Tibial nerve (tissue), 4 donors: Measurements from ENCODE around the gene AQP12B. TPM values are rescaled to one million over a fixed set of nuclear protein-coding genes. Genes with fewer than 3 reads are reported as not detected.

Experiments used
- DNase-seq, 2 donors: peaks; one replicate each; pipeline ENCODE4 v3.0.0-alpha.2; 2019; ENCODE audit warnings: low spot score in 2 of 2
- H3K27ac ChIP-seq, 4 donors: fragments of 200-600 bp; sonication (generic) in 3 of 4; one replicate each; pipeline ENCODE4 v1.5.1; 2017 to 2019; ENCODE audit warnings: mild to moderate bottlenecking in 1 of 4
- H3K27me3 ChIP-seq, 2 donors: fragments of 200-600 bp; sonication (generic) in 1 of 2; one replicate each; pipeline versions ENCODE4 v1.5.1 to v1.6.0; 2017 to 2019
- H3K36me3 ChIP-seq, 3 donors: fragments of 200-600 bp; sonication (generic); one replicate each; pipeline ENCODE4 v1.5.1; 2018 to 2019
- H3K4me1 ChIP-seq, 4 donors: fragments of 200-600 bp; sonication (generic) in 3 of 4; one replicate each; pipeline ENCODE4 v1.5.1; 2017 to 2019
- H3K4me3 ChIP-seq, 4 donors: fragments of 200-600 bp; sonication (generic) in 3 of 4; one replicate each; pipeline ENCODE4 v1.5.1; 2017 to 2019; ENCODE audit warnings: mild to moderate bottlenecking in 1 of 4, moderate library complexity in 1 of 4
- H3K9me3 ChIP-seq, 4 donors: fragments of 200-600 bp; sonication (generic) in 3 of 4; one replicate each; pipeline ENCODE4 v1.5.1; 2017 to 2019
- EP300 ChIP-seq, 2 donors: sonication (generic); formaldehyde crosslinking; IDR thresholded peaks; one replicate each; pipeline ENCODE4 v1.6.1; 2017; ENCODE audit warnings: antibody characterized with exemption in 2 of 2, mild to moderate bottlenecking in 1 of 2
- POLR2A ChIP-seq, 2 donors: fragments of 450-650 bp; IDR thresholded peaks; one replicate each; pipeline ENCODE4 v1.6.1; 2017; ENCODE audit warnings: antibody characterized with exemption in 2 of 2, mild to moderate bottlenecking in 2 of 2, moderate library complexity in 2 of 2
- WGBS, 2 donors: methylation state at CpG; one replicate each; pipeline ENCODE4 v1.1.5; 2018; 5-methylcytosine and 5-hydroxymethylcytosine counted together
- total RNA-seq, 4 donors: library from RNA; depleted of rRNA; stranded (reverse); fragments of >200 nt; gene quantifications; one replicate each; pipeline ENCODE4 v1.1.0, GENCODE V29; 2016
- TF ChIP-seq, protein P1 (sequence below), 5 experiments: fragments of 200-600 bp in 3 of 5; fragments of 450-650 bp in 2 of 5; sonication (generic) in 3 of 5; IDR thresholded peaks; one replicate each; pipeline ENCODE4 v1.5.1; 2016 to 2019; ENCODE audit warnings: antibody characterized with exemption in 5 of 5, mild to moderate bottlenecking in 3 of 5, moderate library complexity in 2 of 5

The AQP12B gene
- total RNA-seq, 4 donors from 2014 or later = 0.22 TPM; not detected in 3

DNA sequence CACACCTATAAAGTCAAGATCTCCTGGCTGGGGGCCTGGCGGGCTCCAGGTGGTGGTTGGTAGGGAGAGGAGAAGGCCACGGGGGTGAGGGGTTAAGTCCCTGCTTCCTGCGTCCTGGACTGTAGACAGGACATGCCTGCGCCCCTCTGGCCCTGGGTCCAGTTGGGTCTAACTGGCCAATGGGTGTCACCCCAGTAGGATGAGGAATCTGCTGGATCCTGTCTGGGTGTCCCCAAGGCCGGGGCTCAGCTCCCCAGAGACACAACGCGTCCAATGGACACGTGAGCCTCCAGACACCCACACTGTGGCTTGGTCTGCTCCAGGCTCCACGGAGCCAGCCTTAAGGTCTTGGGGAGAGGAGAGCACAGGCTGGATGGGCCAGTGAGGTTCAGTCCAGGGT lies 28.6 kb upstream of the AQP12B start:
- no peak for DNase-seq
- WGBS, 2 donors = 79 to 82% methylated on average over 6 to 8 of the region's 9 CpGs

DNA sequence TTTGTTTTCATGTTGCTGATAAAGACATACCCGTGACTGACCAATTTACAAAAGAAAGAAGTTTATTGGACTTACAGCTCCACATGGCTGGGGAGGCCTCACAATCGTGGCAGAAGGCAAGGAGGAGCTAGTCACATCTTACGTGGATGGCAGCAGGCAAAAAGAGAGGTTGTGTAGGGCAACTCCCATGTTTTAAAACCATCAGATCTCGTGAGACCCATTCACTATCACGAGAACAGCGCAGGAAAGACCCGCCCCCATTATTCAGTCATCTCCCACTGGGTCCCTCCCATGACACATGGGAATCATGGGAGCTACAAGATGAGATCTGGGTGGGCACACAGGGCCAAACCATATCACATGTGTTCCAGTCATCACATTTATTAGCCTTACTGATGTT lies 25.8 kb upstream of the AQP12B start:
- Histone ChIP-seq H3K9me3 (no peaks in the 10 kb centered on the region), H3K4me3 (no peak overlapping the region), H3K36me3 (no peaks in the 10 kb centered on the region), H3K27me3 (peaks cover 0 to 43% of the 10 kb centered on the region in 2 donors), H3K27ac (no peak overlapping the region), H3K4me1 (no peaks in the 10 kb centered on the region)
- TF ChIP-seq EP300 (IDR thresholded peaks at IDR 0.05) = no peak
- TF ChIP-seq POLR2A (IDR thresholded peaks at IDR 0.05) = no peak
- TF ChIP-seq, protein P1, sequence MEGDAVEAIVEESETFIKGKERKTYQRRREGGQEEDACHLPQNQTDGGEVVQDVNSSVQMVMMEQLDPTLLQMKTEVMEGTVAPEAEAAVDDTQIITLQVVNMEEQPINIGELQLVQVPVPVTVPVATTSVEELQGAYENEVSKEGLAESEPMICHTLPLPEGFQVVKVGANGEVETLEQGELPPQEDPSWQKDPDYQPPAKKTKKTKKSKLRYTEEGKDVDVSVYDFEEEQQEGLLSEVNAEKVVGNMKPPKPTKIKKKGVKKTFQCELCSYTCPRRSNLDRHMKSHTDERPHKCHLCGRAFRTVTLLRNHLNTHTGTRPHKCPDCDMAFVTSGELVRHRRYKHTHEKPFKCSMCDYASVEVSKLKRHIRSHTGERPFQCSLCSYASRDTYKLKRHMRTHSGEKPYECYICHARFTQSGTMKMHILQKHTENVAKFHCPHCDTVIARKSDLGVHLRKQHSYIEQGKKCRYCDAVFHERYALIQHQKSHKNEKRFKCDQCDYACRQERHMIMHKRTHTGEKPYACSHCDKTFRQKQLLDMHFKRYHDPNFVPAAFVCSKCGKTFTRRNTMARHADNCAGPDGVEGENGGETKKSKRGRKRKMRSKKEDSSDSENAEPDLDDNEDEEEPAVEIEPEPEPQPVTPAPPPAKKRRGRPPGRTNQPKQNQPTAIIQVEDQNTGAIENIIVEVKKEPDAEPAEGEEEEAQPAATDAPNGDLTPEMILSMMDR (IDR thresholded peaks at IDR 0.05) = no peak
- DNase-seq = no peak
- 68 to 70% methylated on average over 7 of the region's 7 CpGs for WGBS, 2 donors

More for the DNA sequence above, 28.6 kb upstream of the AQP12B start:
- Histone ChIP-seq H3K36me3 (no peaks in the 10 kb centered on the region), H3K27me3 (peaks cover 0 to 24% of the 10 kb centered on the region in 2 donors), H3K9me3 (no peaks in the 10 kb centered on the region), H3K4me3 (no peak overlapping the region), H3K27ac (no peak overlapping the region), H3K4me1 (no peaks in the 10 kb centered on the region)
- TF ChIP-seq EP300 (IDR thresholded peaks at IDR 0.05) (no peak), POLR2A (IDR thresholded peaks at IDR 0.05) (no peak)
- TF ChIP-seq, protein P1 (IDR thresholded peaks at IDR 0.05) = no peak

DNA sequence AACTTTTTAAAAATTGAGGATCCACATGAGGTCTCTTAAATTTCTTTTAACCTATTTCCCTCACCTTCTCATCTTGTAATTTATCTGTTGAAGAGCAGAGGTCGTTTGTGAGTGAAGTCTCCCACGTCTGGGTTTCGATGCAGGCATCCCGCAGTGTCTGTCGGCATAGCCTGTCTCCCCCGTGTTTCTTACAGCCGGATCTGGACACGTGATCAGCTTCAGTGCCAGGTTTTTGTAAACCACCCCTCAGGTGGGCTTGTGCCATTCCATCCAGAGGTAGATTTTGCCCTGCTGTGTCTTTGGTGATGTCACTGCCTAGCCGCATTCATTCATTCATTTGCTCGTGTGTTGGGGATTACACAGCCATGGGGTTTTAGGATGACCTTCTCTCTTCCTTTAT lies 25.1 kb upstream of the AQP12B start:
- Histone ChIP-seq H3K4me3 (no peak overlapping the region), H3K27ac (no peak overlapping the region), H3K36me3 (no peaks in the 10 kb centered on the region), H3K27me3 (peaks cover 0 to 49% of the 10 kb centered on the region in 2 donors), H3K9me3 (no peaks in the 10 kb centered on the region), H3K4me1 (no peaks in the 10 kb centered on the region)
- TF ChIP-seq, protein P1 (IDR thresholded peaks at IDR 0.05) = no peak
- TF ChIP-seq POLR2A (IDR thresholded peaks at IDR 0.05) (no peak), EP300 (IDR thresholded peaks at IDR 0.05) (no peak)
- DNase-seq = no peak
- 69 to 71% methylated on average over 10 of the region's 10 CpGs for WGBS, 2 donors

DNA sequence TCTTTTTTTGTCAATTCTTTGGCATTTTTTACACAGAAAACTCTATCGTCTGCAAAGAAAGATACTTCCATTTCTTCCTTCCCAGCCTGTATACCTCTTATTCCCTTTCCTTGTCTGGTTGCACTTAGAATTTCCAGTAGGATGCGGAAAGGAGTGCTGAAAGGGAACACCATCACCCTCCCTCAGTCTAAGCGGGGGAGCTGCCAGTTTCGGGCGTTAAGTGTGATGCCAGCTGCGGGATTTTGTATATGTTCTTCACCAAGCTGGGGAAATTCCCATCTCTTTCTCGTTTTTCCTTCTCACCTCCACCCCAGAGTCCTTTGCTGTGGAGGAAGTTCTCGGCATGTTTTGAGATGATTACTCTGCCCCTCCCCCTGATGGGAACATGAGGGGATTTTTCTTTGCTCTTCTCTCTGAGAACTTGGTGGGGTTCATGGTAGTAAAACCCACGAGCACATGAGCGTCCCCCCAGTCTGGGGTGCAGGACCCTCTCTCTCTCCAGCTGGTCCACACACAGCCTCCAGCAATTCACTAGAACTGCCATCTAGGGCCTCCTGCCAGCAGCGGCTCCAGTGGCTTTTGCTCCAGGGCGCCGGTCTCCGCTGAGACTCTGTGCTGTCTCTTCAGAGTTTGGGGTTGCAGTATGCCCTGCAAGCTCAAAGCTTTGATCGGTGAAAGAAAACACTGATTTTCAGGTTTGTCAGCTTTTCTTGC lies 24.5 kb upstream of the AQP12B start:
- Histone ChIP-seq H3K4me3 (no peak overlapping the region), H3K27me3 (peaks cover 0 to 49% of the 10 kb centered on the region in 2 donors), H3K36me3 (no peaks in the 10 kb centered on the region), H3K27ac (no peak overlapping the region), H3K9me3 (no peaks in the 10 kb centered on the region), H3K4me1 (no peaks in the 10 kb centered on the region)
- TF ChIP-seq EP300 (IDR thresholded peaks at IDR 0.05) = no peak
- 61 to 66% methylated on average over 15 of the region's 15 CpGs for WGBS, 2 donors
- no peak for DNase-seq

DNA sequence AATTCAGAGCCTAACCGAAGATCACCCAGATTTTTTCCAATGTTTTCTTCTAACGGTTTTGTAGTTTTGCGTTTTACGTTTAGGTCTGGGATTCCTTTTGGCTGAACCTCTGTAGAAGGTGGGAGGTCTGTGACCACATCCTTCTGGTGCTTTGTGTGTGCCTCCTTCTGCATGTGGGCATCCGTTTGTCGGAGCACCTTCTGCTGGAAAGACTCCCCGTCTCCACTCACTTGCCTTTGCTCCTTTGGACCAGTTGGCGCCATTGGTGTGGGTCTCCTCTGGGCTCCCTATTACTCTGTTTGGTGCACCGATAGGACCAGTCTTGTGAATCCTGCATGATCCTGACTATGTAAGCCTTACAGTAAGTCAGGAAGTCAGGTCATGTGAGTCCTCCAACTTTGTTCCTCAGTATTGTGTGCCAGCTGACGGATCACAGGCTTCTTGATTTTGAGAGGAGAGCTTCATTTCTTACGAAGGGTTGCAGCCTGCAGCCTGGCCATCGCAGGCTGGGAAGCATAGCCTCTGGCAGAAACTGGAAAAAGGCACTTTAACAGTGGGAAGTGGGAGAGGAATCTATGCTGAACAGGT lies 22.6 kb upstream of the AQP12B start:
- 79% methylated on average over 12 of the region's 12 CpGs for WGBS, 2 donors
- Histone ChIP-seq H3K9me3 (no peaks in the 10 kb centered on the region), H3K4me3 (no peak overlapping the region), H3K36me3 (no peaks in the 10 kb centered on the region), H3K27me3 (peaks cover 0 to 49% of the 10 kb centered on the region in 2 donors), H3K4me1 (no peaks in the 10 kb centered on the region), H3K27ac (no peak overlapping the region)
- TF ChIP-seq, protein P1 (IDR thresholded peaks at IDR 0.05) = no peak
- no peak for TF ChIP-seq EP300 (IDR thresholded peaks at IDR 0.05)
- no peak for TF ChIP-seq POLR2A (IDR thresholded peaks at IDR 0.05)
- no peak for DNase-seq
